ENCODE results near the gene LOXHD1.

Gene LOXHD1

DNA sequence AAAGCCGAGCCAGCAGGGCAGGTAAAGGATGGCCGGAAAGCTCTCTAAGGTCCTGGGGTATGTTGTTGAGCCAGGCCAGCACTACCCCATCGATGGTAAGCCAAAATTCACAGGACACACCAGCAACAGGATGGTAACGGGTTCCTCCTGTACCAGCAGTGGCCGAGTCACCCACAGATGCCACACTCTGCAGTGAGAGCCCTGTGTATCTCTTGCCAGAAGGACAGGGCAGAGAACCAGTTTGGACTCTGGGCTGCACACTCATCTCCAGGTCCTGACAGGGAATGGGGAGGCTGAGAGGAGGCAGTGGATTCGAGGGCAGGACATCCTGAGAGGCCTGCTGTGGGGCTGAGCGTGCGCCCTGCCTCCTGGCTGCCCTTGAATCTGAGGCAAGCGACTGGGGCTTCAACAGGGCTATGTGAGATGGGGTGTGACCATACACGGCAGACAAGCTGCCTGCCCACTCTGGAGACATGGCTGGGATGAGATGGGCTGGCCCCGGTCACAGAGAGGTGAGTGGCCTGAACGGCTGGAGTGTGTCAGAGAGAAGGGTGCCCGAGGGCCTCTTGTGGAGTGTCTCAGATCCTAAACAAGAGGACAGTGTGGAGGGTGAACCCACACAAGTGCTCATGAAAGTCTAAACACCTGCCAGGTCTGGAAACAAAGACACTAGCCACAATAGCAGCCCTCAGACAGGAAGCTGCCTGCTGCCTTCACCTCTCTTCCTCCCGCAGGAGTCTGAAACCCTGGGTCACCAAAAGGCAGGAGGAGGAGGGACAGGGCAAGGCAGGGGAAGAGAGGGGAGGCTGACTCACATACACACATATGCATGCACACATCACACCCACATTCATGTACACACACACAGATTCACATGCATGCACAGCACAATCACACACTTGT, 182.3 kb downstream of the LOXHD1 start:
- no peak for DNase-seq

DNA sequence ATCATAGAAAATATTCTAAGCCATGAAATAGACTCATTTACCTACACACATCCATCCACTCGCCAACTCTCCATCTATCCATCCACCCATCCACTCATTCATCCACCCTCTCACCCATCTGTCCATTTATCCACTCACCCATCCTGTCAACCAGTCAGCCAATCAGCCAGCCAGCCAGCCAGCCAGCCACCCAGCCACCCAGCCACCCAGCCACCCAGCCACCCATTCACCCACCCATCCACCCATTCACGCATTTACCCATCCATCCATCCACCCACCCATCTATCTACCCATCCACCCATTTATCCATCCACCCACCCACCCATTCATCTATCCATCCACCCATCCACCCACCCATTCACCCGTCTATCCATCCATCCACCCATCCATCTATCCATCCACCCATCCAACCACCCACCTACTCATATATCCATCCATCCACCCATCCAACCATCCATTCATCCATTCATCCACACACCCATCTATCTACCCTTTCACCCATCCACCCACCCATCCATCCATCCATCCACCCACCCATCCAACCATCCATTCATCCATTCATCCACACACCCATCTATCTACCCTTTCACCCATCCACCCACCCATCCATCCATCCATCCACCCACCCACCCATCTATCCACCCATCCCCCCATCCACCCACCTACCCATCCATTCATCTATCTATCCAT, 185.1 kb downstream of the LOXHD1 start:
- no peak for DNase-seq

DNA sequence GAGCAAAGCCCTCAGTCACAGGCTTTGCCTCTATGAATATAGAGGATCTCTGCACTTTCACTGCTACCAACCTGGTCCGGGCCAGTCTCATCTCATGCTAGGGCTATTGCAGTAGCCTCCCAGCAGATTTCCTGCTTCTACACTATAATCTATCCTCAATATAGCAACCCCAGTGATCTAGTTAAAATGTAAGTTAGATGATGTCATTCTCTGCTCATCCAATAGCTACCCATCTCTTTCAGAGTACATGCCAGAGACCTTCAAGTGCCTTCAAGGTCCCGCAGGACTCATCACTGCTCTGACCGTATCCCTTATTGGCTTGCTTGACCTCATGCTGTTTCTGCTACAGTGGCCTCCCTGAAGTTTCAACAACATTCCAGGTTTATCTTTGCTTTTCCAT, 186.3 kb downstream of the LOXHD1 start:
- no peak for DNase-seq

DNA sequence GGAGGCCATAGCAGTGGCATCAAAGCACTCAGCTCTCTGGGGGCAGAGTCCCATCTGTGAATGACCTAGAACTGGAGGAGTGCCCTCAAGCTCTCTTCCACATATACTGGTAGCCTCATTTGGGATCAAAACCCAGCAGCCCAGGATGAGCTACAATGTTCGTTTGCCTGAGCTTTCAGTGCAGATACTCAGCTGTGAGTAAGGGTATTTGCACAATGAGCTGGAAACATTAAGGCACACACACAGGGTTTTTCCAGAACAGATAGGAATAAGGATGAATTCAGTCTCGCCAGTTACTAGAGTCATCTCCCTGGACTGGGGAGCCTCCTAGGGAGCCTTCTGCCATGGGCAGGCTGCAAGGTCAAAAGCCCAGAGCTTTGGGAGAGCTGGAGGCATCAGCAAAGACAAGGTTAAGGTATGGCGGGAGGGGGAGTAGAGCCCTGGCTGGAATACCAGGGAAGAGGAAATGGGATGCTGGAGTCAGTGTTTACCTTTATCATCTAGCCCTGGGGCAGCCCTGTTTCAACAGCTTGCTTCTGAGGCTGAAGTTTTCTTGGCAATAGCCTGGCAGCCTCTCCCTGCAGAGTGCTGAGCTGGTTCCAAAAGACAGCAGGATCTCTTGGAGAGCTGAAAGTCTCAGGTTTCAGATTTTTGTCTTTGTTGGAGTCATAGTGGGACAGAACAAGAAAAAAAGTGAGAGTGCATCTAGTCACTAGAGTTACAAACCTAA, 187.7 kb downstream of the LOXHD1 start:
- DNase-seq = no peak

DNA sequence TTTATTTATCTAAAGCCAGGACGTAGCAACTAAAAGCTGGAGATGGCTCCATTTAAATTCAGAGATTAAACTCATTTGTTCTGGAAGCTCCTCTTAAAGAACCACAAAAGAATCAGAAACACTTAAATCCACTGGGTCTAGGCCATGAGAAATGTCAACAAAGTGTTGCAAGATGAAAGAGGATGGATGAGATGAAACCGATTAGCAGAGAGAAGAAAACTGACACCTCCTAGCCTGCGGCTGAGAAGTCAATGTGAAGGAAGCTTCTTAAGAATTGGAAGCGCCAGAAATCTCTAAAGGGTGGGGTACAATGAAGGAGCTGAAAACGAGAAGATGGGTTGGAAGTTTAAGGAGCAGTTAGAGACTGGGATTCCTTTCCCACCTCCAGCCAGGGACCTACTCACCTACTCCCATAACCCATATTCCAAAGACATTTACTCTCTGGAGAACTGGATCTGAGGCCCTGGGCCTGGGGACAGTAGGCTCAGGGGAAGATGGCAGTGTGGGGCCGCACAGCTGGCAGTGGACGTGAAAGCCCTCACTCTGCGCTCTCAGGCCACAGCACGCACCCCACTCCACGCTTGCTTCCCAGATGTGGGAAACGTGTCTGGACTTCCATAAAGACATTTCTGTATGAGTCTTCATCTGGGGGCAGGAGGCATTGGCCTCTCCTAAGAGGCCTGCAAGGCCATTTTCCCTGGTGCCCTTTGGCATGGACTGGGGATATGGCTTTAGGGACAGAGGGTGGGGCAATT, 188.4 kb downstream of the LOXHD1 start:
- DNase-seq = no peak

DNA sequence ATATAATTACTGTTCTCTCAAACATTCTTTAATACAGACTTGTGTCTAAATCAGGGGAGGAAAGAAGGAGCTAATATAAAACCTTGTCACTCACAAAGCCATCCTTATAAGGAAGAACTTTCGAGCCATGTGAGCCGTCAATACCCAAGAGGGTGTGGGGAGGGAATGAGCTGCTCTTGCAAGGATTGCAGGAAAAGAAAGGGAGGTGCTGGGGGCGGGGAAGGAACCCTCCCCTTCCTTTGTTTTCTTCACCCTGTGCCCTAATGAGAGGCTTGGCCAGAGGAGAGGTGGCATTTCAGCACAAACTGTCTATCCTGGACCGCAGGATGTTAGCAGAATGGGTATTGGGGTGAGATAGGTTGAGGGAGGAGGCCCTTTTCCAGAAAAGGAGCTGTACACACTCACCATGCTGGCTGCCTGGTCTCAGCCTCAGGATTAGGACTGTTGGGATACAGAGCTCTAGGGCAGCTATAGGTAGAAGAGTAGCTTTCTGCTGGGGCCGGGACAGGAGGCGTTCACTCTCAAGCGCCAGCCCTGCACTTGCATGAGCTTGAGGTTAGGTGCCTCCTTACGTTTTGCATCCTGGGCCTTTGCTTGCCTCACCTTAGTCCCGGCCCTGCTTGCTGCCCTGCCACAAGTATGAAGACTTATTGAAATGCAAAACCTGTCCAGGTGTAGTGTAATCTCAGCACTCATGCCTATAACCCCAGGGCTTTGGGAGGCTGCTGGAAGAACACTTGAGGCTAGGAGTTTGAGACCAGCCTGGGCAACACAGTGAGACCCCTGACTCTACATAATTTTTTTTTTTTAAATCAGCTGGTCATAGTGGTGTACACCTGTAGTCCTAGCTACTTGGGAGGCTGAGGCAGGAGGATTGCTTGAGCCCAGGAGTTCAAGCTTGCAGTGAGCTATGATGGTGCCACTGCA, 190.5 kb downstream of the LOXHD1 start:
- DNase-seq = no peak

DNA sequence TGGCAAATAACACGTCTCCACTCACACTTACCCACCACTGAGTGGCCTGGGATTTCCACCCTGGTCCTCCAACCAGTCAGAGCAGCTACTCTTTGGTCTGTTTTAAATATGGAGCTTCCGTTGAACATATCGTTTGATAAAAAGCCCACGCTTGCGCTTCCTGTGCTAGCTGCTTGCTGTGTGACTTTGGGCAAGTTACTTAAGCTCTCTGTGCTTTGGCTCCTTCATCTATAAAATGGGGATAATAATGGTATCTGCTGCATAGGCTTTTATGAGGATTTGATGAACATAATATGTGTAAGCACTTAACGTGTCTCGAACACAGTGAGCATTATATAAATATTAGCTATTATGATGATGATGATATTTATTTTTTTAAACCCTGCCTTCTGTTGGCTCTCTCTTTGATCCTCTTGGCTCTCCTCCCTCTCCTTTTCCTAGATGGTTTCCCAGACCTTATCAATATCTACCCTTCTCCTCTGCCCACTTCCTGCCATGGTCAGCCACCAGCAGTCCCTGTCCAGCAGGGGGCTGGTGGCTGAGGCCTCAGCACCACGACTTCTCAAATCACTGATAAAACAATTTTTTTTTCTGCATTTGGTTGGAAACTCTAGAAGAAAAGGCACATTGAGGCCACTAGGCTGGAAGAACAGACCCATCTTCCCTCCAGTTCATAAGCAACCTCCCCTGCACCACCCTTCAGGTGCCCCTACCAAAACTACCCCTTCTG, 191.9 kb downstream of the LOXHD1 start:
- no peak for DNase-seq

DNA sequence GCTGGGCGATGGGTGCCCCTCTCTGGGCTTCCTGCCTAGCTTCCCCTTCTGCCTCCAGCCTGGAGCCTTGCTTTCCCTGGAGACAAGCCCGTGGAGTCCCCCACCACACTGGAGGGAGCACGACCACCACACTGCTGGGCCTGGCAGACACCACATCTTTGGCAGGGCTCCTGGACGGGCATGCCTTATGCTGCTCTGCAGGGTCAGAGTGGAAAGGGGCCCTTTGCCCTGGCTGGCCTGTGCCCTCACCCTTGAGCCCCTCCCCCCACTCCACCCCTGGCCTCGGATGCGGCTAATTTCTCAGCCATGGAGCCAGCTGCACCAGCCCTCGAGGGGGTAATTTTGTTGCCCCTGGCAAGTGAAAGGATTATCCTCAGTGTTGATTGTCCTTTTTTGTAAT, 194.5 kb downstream of the LOXHD1 start:
- no peak for DNase-seq

DNA sequence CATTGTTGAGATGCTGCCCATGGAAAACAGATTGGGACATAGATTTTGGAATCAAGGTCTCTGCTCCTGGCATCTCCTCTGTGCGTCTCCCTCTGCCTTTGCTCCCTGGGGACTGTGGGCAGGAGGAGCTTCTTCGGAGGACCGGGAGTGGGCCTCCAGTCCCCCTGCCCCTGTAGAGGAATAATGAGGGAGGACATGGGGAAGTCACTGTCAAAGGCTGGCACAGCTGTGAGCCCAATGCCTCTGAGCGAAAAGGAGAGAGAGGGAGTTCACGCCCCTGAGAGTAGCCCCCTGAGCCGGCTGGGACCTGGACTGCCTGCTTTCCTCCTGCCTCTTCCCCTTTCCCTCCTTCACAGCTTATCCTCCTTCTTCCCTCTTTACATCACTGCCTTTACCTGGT, 195.0 kb downstream of the LOXHD1 start:
- DNase-seq = no peak

DNA sequence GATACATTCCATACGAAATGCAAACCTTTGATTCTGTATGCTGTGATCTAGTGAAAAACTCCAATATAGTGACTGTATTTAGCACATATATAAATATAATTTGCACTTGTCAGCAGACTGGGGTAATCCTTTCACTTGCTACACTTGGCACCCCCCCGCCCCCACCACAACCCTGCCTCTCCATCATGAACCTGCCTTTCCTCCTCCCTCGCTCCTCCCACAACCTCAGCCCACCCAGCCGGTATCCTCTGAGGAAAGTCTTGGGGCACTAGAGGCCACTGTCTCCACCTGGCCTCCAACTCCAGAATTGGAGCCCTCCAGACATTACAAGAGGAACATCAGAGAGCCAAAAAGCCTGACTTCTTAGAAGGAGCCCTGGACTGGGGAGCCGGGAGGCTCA, 196.3 kb downstream of the LOXHD1 start:
- no peak for DNase-seq

DNA sequence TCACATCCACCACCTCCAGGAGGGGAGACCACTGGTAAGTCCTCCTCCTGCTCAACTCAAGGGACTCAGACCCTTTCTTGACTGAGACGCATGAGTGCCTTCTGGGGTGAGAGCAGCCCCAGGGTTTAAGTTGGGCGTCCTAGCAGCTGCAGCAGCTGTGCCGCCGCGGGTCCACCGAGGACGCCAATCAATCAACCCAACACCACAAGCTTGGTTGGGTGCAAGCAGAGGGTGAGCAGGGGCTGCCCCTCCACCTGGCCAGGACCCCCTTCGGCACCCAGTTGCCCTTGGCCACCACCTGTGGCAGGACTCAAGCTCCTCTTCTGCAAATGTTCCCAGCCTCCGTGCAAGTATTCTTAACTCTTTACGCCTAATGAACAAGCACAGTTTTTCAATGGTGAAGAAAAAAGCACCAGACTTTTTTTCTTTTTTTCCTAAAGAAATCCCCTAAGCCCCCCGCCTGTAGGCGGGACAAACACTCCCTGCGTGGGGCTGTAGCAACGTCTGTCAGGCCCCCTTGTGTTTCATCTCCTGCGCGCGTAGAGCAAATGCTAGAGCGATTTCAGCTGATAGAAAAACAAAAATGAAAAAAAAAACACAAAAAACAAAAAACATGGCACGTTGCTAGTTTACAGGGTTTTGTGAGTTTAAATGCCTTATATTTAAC, 197.1 kb downstream of the LOXHD1 start:
- DNase-seq = no peak

DNA sequence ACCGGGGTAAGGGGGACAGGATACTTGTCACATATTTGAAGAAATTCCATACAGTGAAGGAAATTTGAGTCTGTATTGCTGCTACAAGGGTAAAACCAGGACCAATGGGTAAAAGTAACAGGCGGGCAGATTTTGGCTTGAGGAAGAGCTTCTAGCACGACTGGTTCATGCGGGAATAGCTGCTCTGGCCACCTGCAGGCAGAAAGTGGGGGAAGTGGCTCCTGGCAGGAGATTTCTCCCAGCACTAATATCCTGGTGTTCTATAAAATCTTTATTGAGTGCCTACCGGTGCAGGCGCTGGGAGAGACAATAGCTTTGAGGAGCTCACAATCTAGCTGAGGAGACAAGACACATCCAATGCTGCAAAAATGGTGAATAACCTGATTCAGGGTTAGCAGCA, 198.5 kb downstream of the LOXHD1 start:
- DNase-seq = no peak

DNA sequence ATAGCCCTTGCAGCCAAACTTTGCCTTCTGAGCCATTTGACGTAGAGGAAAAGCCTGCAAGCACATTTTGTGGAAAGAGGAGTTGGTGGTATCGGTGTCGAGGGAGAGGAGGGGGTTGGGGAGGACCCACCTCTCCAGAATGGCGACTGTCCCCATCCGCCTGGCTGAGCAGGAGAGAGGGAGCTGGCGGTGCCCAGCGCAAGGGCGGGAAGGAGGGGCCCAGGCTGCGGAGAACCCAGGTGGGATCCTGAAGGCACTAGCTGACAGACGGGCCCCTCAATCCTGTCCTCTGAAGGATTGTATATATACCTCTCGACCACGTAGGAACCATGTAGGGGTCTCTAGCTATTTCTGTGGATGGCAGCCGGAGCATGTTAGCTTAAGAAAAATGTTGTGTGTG, 200.3 kb downstream of the LOXHD1 start:
- DNase-seq = no peak

DNA sequence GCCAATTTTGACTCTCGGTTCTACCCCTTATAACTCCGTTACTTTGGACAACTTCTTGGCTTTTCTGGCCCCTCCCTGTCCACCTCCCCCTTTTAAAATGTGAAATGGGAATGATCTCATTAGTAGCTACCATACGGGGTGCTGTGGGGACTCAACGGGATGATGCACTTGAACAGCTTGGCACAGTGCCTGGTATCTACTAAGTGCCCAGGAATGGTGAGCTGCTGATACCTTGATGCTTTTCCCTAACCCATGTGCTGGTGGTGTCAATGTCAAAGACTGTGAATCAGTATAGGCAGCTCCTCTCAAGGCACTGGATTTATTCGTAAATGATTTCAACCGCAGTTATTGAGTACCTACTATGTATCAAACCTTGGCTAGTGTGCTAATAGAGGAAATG, 204.2 kb downstream of the LOXHD1 start:
- DNase-seq = no peak

DNA sequence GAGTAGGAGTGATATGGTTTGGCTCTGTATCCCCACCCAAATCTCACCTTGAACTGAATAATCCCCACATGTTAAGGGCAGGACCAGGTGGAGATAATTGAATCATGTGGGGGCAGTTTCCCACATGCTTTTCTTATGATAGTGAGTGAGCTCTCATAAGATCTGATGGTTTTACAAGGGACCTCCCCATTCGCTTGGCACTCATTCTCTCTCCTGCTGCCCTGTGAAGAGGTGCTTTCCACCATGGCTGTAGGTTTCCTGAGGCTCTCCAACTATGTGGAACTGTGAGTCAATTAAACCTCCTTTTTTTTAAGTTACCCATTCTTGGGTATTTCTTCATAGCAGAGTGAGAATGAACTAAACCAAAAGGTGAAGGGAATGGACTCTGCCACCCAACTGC, 207.5 kb downstream of the LOXHD1 start:
- no peak for DNase-seq

DNA sequence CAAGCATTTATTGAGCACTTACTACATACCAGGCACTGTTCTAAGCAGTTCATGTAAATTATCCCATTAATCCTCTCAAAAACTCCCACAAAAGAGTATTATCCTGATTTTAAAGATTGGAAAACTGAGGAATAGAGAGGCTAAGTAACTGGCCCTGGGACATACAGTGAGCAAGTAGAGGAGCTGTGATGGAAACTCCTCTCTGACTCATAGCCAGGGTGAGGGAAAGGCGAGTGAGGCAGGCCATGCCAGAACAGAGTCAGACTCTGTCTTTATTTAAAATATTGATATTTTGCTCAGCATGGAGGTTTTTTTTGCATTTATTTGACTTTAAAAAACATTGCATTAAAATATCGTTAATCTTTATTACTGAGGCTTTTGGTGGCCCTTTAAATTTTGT, 208.0 kb downstream of the LOXHD1 start:
- DNase-seq = no peak

DNA sequence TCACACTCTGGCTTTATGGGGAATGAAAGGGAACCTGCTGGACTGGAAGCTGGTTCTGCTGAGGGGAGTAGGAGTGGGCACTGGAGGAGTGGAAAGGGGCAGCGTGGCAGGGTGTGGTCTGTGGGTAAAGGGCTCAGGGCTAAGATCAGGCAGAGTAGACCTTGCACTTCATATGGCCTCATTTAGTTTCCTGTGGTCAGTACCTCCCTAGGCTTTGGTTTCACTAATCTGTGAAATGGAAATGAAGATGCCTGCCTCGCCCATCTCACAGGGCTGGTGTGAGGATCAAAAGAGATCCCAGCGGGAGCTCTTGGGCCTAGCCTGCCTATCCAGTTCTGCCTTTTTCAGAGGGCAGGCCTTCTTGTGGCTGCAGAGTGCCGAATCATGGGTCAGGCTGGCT, 208.7 kb downstream of the LOXHD1 start:
- DNase-seq = no peak

DNA sequence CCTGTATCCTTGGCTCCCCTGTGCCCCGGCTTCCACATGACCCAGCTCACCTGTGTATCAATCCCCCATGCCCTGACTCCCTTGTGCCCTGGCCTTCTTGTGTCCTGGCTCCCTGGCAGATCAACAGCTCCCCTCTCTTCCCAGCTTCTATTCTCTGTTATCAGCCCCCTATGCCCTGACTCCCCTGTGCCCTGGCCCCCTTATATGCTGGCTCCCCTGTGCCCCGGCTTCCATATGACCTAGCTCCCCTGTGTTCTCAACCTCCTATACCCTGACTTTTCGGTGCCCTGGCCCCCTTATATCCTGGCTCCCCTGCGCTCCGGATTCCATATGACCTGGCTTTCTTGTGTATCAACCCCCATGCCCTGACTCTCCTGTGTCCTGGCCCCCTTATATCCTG, 209.2 kb downstream of the LOXHD1 start:
- no peak for DNase-seq

DNA sequence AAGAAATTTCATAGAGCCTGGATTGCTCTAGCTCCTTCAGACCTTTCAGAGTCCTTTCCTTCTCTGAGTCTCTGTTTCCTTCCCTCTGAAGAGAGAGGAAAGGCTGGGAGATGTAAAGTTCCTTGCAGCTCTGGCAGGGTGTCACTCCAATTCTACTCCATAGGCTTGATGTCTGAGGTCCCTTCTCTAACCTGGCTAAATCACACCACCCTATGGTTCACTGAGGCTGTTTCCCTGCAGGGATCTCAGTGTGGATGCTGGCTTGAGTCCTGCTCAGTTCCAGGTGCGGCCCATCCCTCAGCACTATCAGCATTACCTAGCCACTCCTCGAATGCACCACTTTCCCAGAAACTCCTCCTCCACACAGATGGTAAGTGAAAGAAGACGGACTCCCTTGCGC, 209.7 kb downstream of the LOXHD1 start:
- no peak for DNase-seq

DNA sequence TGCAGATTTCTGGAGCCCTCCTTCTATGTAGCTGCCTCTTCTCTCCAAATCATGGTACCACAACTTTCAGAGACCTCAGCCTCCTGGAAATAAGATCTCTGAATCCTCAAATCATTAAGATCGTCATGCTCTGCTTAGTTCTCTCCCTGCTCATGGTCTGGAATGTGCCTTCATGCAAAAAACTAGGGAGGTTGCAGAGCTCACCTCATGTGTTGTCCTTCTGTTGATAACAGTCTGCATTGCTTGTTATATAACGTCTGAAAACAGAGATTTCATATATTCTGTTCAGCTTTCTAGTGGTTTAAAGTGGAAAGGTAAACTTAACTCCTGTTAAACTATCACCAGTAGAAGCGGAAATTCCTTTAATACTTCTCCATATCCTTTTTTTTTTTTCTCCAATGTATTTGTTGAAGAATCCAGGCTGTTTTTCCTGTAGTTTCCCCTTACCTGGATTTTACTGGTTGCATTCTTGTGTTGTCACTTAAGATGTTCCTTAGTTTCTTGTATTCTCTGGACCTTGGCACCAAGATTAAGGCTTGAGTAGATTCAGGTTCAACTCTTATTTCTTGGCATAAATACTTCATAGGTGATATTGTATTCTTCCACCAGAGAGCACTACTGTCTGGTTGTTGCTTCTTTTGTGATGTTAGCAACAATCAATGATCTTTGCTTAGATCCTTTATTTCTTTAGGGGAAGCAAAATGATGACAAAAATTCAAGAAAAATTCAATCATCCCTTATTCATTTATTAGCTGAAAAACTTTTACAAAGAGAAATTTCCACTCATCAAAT, 211.3 kb downstream of the LOXHD1 start:
- no peak for DNase-seq
